Activated naive CD8-positive, alpha-beta T cell treated with anti-CD3 and anti-CD28 coated beads for 36 hours (primary cell): Measurements from ENCODE around the gene SULT4A1. TPM values are rescaled to one million over a fixed set of nuclear protein-coding genes. Genes with fewer than 3 reads are reported as not detected.

Experiments used
- DNase-seq: peaks from one replicate; pipeline ENCODE4 v3.0.0; 2021
- H3K27ac Mint-ChIP-seq: one replicate; pipeline ENCODE4 v1.8.0; 2022; ENCODE audit warnings: mild to moderate bottlenecking, moderate library complexity, mixed read lengths
- H3K27me3 Mint-ChIP-seq: one replicate; pipeline ENCODE4 v1.8.0; 2022; ENCODE audit warnings: mild to moderate bottlenecking, mixed read lengths
- H3K36me3 Mint-ChIP-seq: one replicate; pipeline ENCODE4 v1.8.0; 2021; ENCODE audit warnings: mild to moderate bottlenecking, mixed read lengths
- H3K4me1 Mint-ChIP-seq: one replicate; pipeline ENCODE4 v1.8.0; 2021; ENCODE audit warnings: mixed read lengths
- H3K4me3 Mint-ChIP-seq: one replicate; pipeline ENCODE4 v1.8.0; 2022; ENCODE audit warnings: mild to moderate bottlenecking, moderate library complexity, mixed read lengths
- H3K9me3 Mint-ChIP-seq: one replicate; pipeline ENCODE4 v1.8.0; 2022; ENCODE audit warnings: mixed read lengths
- total RNA-seq, 2 experiments: library from RNA; stranded (reverse); gene quantifications; one replicate each; pipeline ENCODE4 v1.2.3, GENCODE V29; 2021

SULT4A1 gene
- total RNA-seq, 2 experiments from 2014 or later, result 0.29 TPM; not detected in 1

DNA sequence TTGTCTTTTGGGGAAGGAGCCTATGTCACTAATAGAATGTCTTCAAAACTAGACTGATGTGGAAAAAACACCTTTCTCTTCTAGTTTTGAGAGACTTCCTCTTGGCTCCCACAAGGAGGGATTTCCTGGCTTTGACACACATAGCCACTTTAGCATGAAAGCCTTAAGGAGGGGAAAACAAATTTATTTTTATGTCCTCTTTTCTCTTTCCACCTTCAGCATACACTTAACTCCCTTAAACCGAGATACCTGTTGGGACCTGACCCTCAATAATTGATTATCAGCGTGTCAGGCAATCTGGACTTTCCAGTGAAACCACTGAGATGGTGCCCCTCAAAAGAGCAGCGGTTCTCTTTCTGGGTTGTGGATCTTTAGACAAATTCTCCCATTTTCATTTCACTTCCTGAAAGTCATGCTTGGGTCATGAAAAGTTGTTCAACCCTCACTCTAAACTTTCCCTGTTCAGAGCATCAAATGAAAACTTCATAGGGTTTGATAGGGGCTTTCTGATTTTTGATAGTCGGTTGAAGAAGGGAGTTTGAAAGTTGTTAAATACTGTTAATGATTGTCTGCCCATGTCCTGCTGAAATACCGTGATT lies 59.3 kb downstream of the SULT4A1 start:
- H3K9me3 Mint-ChIP-seq, result peaks cover 8% of the 10 kb centered on the region
- no peak for DNase-seq
- H3K4me3 Mint-ChIP-seq, result no peak overlapping the region
- H3K27ac Mint-ChIP-seq, result no peak overlapping the region
- peaks cover 5% of the 10 kb centered on the region for H3K36me3 Mint-ChIP-seq
- H3K4me1 Mint-ChIP-seq, result no peaks in the 10 kb centered on the region
- peaks cover 19% of the 10 kb centered on the region for H3K27me3 Mint-ChIP-seq

DNA sequence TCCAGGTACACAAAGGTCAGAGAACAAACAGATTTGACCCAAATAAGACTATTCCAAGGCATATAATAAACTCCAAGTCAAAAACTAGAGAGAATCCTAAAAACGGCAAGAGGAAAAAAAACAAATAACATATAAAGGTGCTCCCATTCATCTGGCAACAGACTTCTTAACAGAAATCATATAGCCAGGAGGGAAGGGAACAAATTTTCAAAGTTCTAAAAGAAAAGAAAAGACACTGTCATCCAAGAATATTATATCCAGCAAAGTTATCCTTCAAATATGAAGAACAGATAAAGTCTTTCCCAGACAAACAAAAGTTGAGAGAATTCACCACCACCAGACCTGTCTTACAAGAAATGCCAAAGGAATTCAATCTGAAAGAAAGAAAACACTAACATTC lies 61.3 kb downstream of the SULT4A1 start:
- Mint-ChIP-seq H3K9me3 (peaks cover 8% of the 10 kb centered on the region), H3K4me1 (no peaks in the 10 kb centered on the region), H3K27me3 (peaks cover 19% of the 10 kb centered on the region)

DNA sequence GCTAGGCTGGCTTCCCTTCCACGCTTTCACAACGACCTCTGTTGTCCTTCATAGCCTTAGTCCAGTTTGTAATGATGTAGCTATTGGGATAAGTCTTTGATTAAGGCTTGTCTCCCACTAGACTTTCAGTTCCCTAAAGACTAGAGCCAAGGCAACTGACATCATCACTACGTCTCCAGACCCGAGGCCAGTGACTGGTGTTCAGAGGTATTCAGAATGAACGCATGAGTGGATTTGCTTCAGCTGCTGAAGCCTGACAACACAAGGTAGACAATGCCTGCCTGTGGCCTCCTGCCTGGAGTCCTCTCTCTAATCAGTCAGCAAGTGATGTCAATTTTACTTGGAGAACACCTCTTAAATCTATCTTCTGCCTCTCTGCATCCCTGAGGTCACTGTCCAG lies 63.8 kb downstream of the SULT4A1 start:
- Mint-ChIP-seq H3K4me1 (no peaks in the 10 kb centered on the region), H3K27ac (no peak overlapping the region), H3K4me3 (no peak overlapping the region), H3K9me3 (peaks cover 8% of the 10 kb centered on the region), H3K36me3 (peaks cover 5% of the 10 kb centered on the region), H3K27me3 (peaks cover 15% of the 10 kb centered on the region)
- DNase-seq, result no peak

More for the DNA sequence above, 61.3 kb downstream of the SULT4A1 start:
- DNase-seq, result no peak
- Mint-ChIP-seq H3K27ac (no peak overlapping the region), H3K4me3 (no peak overlapping the region), H3K36me3 (peaks cover 5% of the 10 kb centered on the region)

DNA sequence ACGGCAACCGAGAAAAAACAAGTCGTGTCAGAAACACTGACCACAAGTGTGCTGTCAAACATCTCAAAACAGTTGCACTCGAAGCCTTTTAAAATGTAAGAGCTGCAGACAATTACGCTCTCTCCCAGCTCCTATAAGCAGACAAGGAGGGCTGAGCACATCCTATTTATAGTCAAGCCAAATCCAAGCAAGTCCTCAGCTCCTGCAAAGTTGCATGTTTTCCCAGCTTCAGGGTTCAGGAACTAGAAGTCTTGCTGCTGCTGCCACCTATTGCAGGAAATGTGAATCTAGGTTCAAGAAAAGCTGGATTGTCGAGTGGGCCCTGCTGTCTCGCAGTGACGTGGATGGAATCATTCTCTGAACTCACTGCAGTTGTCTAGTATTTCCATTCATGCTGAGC lies 65.7 kb downstream of the SULT4A1 start:
- peaks cover 8% of the 10 kb centered on the region for H3K9me3 Mint-ChIP-seq
- H3K4me1 Mint-ChIP-seq, result no peaks in the 10 kb centered on the region
- no peak overlapping the region for H3K4me3 Mint-ChIP-seq
- DNase-seq, result no peak
- H3K27me3 Mint-ChIP-seq, result peaks cover 6% of the 10 kb centered on the region
- H3K36me3 Mint-ChIP-seq, result peaks cover 2% of the 10 kb centered on the region
- no peak overlapping the region for H3K27ac Mint-ChIP-seq

DNA sequence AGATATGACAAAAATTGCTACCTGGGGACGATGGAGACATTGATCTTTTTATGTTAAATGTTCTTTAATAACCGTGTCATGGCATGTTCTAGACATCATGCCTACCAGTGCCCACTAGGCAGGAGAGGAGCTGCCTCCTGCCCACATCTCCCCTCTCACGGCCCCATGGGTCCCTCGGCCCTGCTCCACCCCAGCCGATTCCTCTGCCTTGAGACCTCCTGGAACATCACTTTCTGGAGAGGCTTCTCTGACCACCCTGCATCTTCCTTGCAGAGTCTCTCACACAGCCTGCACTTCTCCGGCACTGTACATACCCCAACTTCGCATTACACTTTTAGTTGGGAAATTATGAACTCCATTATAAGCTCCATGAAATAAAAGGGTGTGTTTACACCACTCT lies 67.0 kb downstream of the SULT4A1 start:
- H3K27ac Mint-ChIP-seq, result no peak overlapping the region

DNA sequence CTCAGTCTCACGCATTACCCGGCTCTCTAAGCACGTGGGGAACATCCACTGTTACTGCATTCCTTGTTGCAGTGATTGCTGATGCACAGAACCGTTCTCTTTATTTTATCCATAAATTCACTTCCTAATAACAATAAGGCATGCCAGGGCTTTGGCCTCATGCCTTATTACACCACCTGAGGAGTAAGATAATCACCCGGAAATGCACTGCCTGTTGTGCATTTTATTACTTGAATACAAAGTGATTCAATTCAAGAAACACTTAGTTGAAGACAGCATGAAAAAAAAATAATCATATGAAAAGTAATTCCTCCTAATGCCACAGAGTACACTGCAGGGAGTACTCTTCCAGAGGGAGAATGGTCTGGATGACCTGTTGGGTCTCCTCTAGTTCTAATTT lies 69.4 kb downstream of the SULT4A1 start:
- H3K36me3 Mint-ChIP-seq, result no peaks in the 10 kb centered on the region
- no peak overlapping the region for H3K27ac Mint-ChIP-seq
- H3K4me3 Mint-ChIP-seq, result no peak overlapping the region
- H3K27me3 Mint-ChIP-seq, result no peaks in the 10 kb centered on the region
- no peaks in the 10 kb centered on the region for H3K9me3 Mint-ChIP-seq
- DNase-seq, result no peak
- no peaks in the 10 kb centered on the region for H3K4me1 Mint-ChIP-seq

More for the DNA sequence above, 67.0 kb downstream of the SULT4A1 start:
- H3K4me1 Mint-ChIP-seq, result no peaks in the 10 kb centered on the region
- no peaks in the 10 kb centered on the region for H3K9me3 Mint-ChIP-seq
- DNase-seq, result no peak
- H3K36me3 Mint-ChIP-seq, result no peaks in the 10 kb centered on the region
- no peaks in the 10 kb centered on the region for H3K27me3 Mint-ChIP-seq
- no peak overlapping the region for H3K4me3 Mint-ChIP-seq

DNA sequence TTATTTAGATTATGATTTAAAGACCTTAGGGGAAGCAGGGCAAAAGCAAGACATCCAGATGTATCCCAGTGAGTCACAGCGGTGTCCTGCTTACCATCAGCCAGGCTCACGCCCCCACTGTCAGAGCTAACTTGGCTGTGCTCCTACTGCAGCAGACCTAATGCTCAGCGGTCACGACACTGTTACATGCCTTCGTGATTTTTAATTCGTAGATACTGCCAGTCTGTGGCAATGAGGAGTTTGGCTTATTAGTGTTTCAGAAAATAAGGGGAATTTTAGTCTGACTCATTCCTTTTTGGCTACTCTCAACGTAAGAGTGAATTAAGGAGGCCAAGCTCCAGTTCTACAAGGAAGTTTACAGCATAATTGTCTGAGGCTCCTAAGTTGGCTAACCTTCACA lies 72.9 kb downstream of the SULT4A1 start:
- no peaks in the 10 kb centered on the region for H3K4me1 Mint-ChIP-seq
- H3K27me3 Mint-ChIP-seq, result peaks cover 24% of the 10 kb centered on the region
- H3K9me3 Mint-ChIP-seq, result no peaks in the 10 kb centered on the region

DNA sequence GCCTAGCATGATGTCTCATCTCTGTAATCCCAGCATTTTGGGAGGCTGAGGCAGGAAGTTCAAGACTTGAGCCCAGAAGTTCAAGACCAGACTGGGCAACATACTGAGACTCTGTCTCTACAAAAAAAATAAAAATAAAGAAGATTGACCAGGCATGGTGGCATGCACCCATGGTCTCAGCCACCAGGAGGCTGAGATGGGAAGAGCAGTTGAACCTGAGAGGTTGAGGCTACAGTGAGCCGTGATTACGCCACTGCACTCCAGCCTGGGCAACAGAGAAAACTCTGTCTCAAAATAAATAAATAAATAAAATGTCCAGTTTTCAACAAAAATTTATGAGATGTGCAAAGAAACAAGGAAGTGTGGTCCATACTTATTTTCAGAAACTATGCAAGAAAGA lies 78.5 kb downstream of the SULT4A1 start:
- H3K4me1 Mint-ChIP-seq, result no peaks in the 10 kb centered on the region
- H3K27ac Mint-ChIP-seq, result no peak overlapping the region
- no peaks in the 10 kb centered on the region for H3K36me3 Mint-ChIP-seq
- H3K4me3 Mint-ChIP-seq, result no peak overlapping the region
- no peak for DNase-seq
- peaks cover 24% of the 10 kb centered on the region for H3K27me3 Mint-ChIP-seq
- H3K9me3 Mint-ChIP-seq, result no peaks in the 10 kb centered on the region

More for the DNA sequence above, 72.9 kb downstream of the SULT4A1 start:
- H3K36me3 Mint-ChIP-seq, result no peaks in the 10 kb centered on the region
- no peak overlapping the region for H3K27ac Mint-ChIP-seq
- no peak for DNase-seq
- H3K4me3 Mint-ChIP-seq, result no peak overlapping the region

DNA sequence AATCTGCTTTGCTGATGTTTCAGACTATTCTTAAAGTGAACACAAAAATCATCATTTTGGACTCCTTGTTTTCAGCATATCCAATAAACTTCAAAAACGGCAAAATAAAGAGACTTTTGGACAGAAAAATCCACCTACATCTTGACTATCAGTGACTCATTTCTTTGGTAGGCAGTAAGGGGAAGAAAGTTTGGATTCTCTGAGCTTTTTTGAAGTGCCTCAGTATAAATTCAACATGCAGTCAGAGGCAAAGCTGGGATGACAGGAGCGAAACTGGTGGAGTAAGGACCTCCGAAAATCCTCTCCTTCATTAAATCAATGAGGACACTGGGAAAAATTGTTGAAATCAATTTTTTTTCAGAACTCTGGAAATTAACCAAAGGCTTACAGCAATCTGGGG lies 79.9 kb downstream of the SULT4A1 start:
- H3K4me1 Mint-ChIP-seq, result no peaks in the 10 kb centered on the region
- DNase-seq, result no peak
- no peaks in the 10 kb centered on the region for H3K9me3 Mint-ChIP-seq
- no peaks in the 10 kb centered on the region for H3K36me3 Mint-ChIP-seq
- H3K27me3 Mint-ChIP-seq, result peaks cover 22% of the 10 kb centered on the region
- no peak overlapping the region for H3K27ac Mint-ChIP-seq
- no peak overlapping the region for H3K4me3 Mint-ChIP-seq

DNA sequence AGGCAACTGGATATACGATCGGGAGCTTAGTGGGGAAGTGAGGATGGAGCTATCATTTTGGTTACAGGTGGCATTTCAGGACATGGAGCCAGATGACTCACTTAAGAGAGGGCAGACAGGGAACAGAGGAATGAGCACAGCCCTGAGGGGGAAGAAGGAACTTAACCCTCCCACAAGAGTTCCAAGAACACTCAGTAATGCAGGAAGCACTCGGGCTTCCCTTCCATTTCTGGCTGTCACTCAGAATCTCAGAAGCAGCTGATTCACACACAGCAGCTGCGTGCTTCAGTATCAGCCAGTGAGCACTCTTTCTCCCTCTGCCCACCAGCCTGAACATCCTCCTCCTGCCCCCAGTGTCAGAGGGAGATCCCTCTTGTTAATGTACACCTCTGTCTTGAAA lies 85.0 kb downstream of the SULT4A1 start:
- no peaks in the 10 kb centered on the region for H3K4me1 Mint-ChIP-seq
- no peak overlapping the region for H3K4me3 Mint-ChIP-seq
- no peaks in the 10 kb centered on the region for H3K27me3 Mint-ChIP-seq
- H3K9me3 Mint-ChIP-seq, result no peaks in the 10 kb centered on the region
- no peak overlapping the region for H3K27ac Mint-ChIP-seq
- no peak for DNase-seq
- no peaks in the 10 kb centered on the region for H3K36me3 Mint-ChIP-seq

DNA sequence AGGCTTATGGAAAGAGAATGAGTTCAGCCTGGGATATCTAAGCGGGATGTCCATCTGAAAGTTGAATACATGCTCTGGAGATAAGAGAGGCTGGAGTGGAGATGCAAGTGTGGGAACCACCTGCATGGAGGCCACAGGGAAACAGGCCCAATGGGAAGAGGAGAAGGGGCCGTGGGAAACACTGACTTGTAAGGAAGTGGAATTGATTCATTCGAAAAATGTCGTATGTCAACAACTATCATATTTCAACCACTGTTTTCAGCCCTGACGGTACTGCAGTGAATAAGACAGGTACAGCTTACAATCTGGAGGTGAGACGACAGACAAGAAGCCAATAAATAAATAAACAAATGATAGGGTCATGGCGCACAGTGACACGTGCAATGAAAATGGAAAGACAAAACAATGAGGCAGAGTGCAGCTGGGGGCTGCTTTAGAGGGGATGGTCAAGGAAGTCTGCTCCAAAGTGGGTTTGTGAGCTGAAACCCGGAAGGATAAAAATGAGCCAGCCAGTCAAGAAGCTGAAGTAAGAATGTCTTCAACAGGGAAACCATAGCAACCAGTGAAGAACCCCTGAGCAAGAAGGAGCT lies 86.1 kb downstream of the SULT4A1 start:
- H3K27me3 Mint-ChIP-seq, result no peaks in the 10 kb centered on the region
- H3K36me3 Mint-ChIP-seq, result no peaks in the 10 kb centered on the region
- no peak for DNase-seq
- H3K27ac Mint-ChIP-seq, result no peak overlapping the region
- no peaks in the 10 kb centered on the region for H3K4me1 Mint-ChIP-seq
- H3K9me3 Mint-ChIP-seq, result no peaks in the 10 kb centered on the region
- H3K4me3 Mint-ChIP-seq, result no peak overlapping the region

Other genes starting within 250 kb of the SULT4A1 start
- under 1 TPM; 0.36 to 0.37 TPM for gene EFCAB6, start 50.2 kb downstream of the SULT4A1 start, total RNA-seq
- gene PNPLA5, start 29.5 kb upstream of the SULT4A1 start, total RNA-seq, result not detected
- gene PNPLA3, start 61.3 kb upstream of the SULT4A1 start, total RNA-seq, result under 1 TPM; 0.39 to 0.52 TPM
- 10 to 100 TPM; 59.0 to 62.3 TPM for gene SAMM50, start 92.9 kb upstream of the SULT4A1 start, total RNA-seq
- gene PARVB, start 161.8 kb upstream of the SULT4A1 start, total RNA-seq, result 10 to 100 TPM; 71.4 to 71.5 TPM